ENCODE measurements around the gene TCOF1. TPM values are rescaled to one million over a fixed set of nuclear protein-coding genes. Genes with fewer than 3 reads are reported as not detected.

TCOF1 gene
- total RNA-seq, 6 donors from 2014 or later: 21.7 to 71.2 (median 30.4) TPM

- peak overlapping the region; percentile 54 to 95 (median 94) for H3K27ac ChIP-seq
- peaks cover 38 to 58% (median 47%) of the 10 kb centered on the region in 4 donors for H3K4me1 ChIP-seq
- H3K27me3 ChIP-seq: no peaks in the 10 kb centered on the region
- ATAC-seq (ENCODE audit: low FRiP score in 2 of 2) (no peak), DNase-seq (no peak)
- H3K9me3 ChIP-seq: no peaks in the 10 kb centered on the region
- TF ChIP-seq, protein P1, sequence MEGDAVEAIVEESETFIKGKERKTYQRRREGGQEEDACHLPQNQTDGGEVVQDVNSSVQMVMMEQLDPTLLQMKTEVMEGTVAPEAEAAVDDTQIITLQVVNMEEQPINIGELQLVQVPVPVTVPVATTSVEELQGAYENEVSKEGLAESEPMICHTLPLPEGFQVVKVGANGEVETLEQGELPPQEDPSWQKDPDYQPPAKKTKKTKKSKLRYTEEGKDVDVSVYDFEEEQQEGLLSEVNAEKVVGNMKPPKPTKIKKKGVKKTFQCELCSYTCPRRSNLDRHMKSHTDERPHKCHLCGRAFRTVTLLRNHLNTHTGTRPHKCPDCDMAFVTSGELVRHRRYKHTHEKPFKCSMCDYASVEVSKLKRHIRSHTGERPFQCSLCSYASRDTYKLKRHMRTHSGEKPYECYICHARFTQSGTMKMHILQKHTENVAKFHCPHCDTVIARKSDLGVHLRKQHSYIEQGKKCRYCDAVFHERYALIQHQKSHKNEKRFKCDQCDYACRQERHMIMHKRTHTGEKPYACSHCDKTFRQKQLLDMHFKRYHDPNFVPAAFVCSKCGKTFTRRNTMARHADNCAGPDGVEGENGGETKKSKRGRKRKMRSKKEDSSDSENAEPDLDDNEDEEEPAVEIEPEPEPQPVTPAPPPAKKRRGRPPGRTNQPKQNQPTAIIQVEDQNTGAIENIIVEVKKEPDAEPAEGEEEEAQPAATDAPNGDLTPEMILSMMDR (IDR thresholded peaks at IDR 0.05): no peak
- no peak for TF ChIP-seq EP300 (IDR thresholded peaks at IDR 0.05)
- TF ChIP-seq POLR2A (IDR thresholded peaks at IDR 0.05): no peak
- TF ChIP-seq POLR2AphosphoS5 (IDR thresholded peaks at IDR 0.05): no peak
- H3K4me3 ChIP-seq: no peak overlapping the region
- H3K36me3 ChIP-seq: peaks cover 34 to 63% (median 53%) of the 10 kb centered on the region in 4 donors
- WGBS, 2 donors: 61 to 69% methylated on average over 12 to 13 of the region's 13 CpGs
Measured at GRCh38 chr5:150407096-150407720, 49.7 kb downstream of the TCOF1 start.

- H3K36me3 ChIP-seq: peaks cover 25 to 51% (median 41%) of the 10 kb centered on the region in 4 donors
- no peaks in the 10 kb centered on the region for H3K9me3 ChIP-seq
- H3K4me1 ChIP-seq: peaks cover 43 to 64% (median 55%) of the 10 kb centered on the region in 4 donors
- no peaks in the 10 kb centered on the region for H3K27me3 ChIP-seq
- H3K4me3 ChIP-seq: peak overlapping the region in 1 of 4 donors; percentile 62
- DNase-seq: no peak
- ATAC-seq (ENCODE audit: low FRiP score in 2 of 2): no peak
- H3K27ac ChIP-seq: peak overlapping the region; percentile 93 to 95 (median 94)
- TF ChIP-seq POLR2A (IDR thresholded peaks at IDR 0.05) (no peak), POLR2AphosphoS5 (IDR thresholded peaks at IDR 0.05) (no peak), EP300 (IDR thresholded peaks at IDR 0.05) (no peak)
- TF ChIP-seq, protein P1 (IDR thresholded peaks at IDR 0.05): no peak
- WGBS, 2 donors: 82 to 87% methylated on average over 6 to 8 of the region's 8 CpGs
Measured at GRCh38 chr5:150408231-150408943, 50.9 kb downstream of the TCOF1 start.

GRCh38 chr5:150409638-150410523 is 52.4 kb downstream of the TCOF1 start:
- peak overlapping the region; percentile 93 to 95 (median 94) for H3K27ac ChIP-seq
- peak in 2 of 4 donors; percentile 23 to 78 for TF ChIP-seq POLR2A (IDR thresholded peaks at IDR 0.05)
- TF ChIP-seq, protein P1 (IDR thresholded peaks at IDR 0.05): no peak
- TF ChIP-seq POLR2AphosphoS5 (IDR thresholded peaks at IDR 0.05): peak; percentile 24 to 40
- ATAC-seq (ENCODE audit: low FRiP score in 2 of 2) (peak; percentile 83 to 86), DNase-seq (peak in 1 of 2 donors; percentile 96)
- H3K36me3 ChIP-seq: peaks cover 17 to 36% (median 26%) of the 10 kb centered on the region in 4 donors
- peak overlapping the region; percentile 13 to 66 (median 62) for H3K4me3 ChIP-seq
- no peaks in the 10 kb centered on the region for H3K27me3 ChIP-seq
- H3K9me3 ChIP-seq: no peaks in the 10 kb centered on the region
- 2 to 3% methylated on average over 13 to 15 of the region's 15 CpGs for WGBS, 2 donors
- H3K4me1 ChIP-seq: peaks cover 45 to 68% (median 57%) of the 10 kb centered on the region in 4 donors

DNA sequence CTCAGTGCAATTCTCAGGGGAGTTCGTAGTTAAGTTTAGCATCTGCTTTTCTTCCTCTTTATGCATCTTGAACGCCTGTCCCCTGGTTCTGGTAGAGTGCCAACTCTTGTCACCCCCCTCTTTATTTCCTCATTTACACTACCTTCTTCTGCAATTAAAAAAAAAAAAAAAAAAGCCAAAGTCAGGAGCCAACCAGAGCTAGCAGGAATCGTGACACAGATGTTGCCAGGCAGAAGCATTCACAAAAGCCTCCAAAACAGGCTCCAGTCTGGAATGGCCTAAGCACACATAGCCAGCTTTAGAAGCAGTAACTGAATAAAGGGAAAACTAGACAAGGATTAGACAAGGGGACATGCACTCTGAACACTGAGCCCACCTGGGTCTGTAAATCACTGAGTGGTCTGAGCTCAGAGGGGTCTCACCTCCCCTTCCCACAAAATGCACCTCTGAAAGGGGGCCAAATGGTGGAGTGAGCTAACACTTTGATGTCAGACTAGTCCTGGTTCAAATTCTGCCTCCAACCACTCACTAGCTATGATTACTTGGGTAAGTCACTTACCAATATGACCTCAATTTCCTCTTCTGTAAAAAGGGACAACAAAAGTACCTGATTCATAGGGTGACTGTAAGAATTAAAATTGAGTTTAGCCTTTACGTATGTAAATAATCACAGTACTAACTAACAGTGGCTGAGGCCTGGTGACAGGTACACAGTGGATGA is 53.2 kb downstream of the TCOF1 start:
- Histone ChIP-seq H3K36me3 (peaks cover 11 to 28% (median 19%) of the 10 kb centered on the region in 4 donors), H3K4me1 (peaks cover 45 to 68% (median 54%) of the 10 kb centered on the region in 4 donors), H3K27ac (peak overlapping the region; percentile 93 to 95 (median 94)), H3K27me3 (no peaks in the 10 kb centered on the region), H3K9me3 (no peaks in the 10 kb centered on the region), H3K4me3 (peak overlapping the region; percentile 25 to 66 (median 62))
- WGBS, 2 donors: 6 to 8% methylated on average over 4 of the region's 4 CpGs
- ATAC-seq (ENCODE audit: low FRiP score in 2 of 2): peak; percentile 80 to 82
- TF ChIP-seq POLR2A (IDR thresholded peaks at IDR 0.05) (peak in 3 of 4 donors; percentile 9 to 54 (median 26)), EP300 (IDR thresholded peaks at IDR 0.05) (no peak), POLR2AphosphoS5 (IDR thresholded peaks at IDR 0.05) (peak in 1 of 2 donors; percentile 8)
- peak in 1 of 2 donors; percentile 76 for DNase-seq
